ENCODE data around the gene MEI1. TPM values are rescaled to one million over a fixed set of nuclear protein-coding genes. Genes with fewer than 3 reads are reported as not detected.

The MEI1 gene
- total and polyA plus RNA-seq, 9 of the 15 experiments (the other 6 are each of a cell fraction or from before 2014, with no cell fraction given): 0.08 to 0.68 (median 0.18) TPM; not detected in 2

- H3K36me3 ChIP-seq (ENCODE audit: control insufficient read depth, insufficient read depth, low read length): peaks cover 20% of the 10 kb centered on the region; the same call in 2 of the 3 replicates
- H3K4me3 ChIP-seq: no peak overlapping the region
- CTCF ChIA-PET (ENCODE audit: low intra/inter-chr PET ratio): no interaction called here
- BruUV-seq (replicated peaks): no TSS peak
- FAIRE-seq (no peak), DNase-seq (ENCODE audit: extremely low read depth in 1 of 4, low spot score in 3 of 4) (no peak), ATAC-seq (no peak)
- no peak overlapping the region for H3K9ac ChIP-seq (ENCODE audit: insufficient read depth in 1 of 2, low read depth in 2 of 2, low read length in 2 of 2)
- no peaks in the 10 kb centered on the region for H3K9me1 ChIP-seq (ENCODE audit: control insufficient read depth, insufficient read depth, low read length)
- intact Hi-C loops (cut with micrococcal nuclease): no loop called here
- H3K9me3 ChIP-seq (replicated peaks; ENCODE audit: control insufficient read depth, insufficient read depth, low read depth, low read length): no peaks in the 10 kb centered on the region; the same call in 1 of the 2 replicates
- POLR2A ChIA-PET: interaction anchor here (1.9 kb wide), 1 partner anchor 12 kb away, joined by 6 read pairs; no protein-coding TSS in a partner anchor
- peaks cover 5% of the 10 kb centered on the region; the same call in 2 of the 3 replicates for H3K79me2 ChIP-seq (ENCODE audit: control insufficient read depth, insufficient read depth, low read length)
- in situ Hi-C loops (cut with MboI): no loop called here
- no peak overlapping the region for H2AFZ ChIP-seq (ENCODE audit: low read depth, low read length)
- TF ChIP-seq SMARCA4 (IDR thresholded peaks at IDR 0.05) (no peak), PCBP2 (IDR thresholded peaks at IDR 0.05; ENCODE audit: low read depth, low read length, poor library complexity, severe bottlenecking) (no peak), ZNF165 (CRISPR knock-in tag; IDR thresholded peaks at IDR 0.05; ENCODE audit: borderline replicate concordance) (no peak), ATF1 (CRISPR knock-in tag; IDR thresholded peaks at IDR 0.05) (no peak), ATF1 (tag; IDR thresholded peaks at IDR 0.05) (no peak), YBX1 (IDR thresholded peaks at IDR 0.05) (no peak), SMARCE1 (IDR thresholded peaks at IDR 0.05) (no peak), MECOM (CRISPR knock-in tag; IDR thresholded peaks at IDR 0.05) (no peak), RAD51 (IDR thresholded peaks at IDR 0.05; ENCODE audit: borderline replicate concordance, low read depth) (no peak)
- peaks cover 15 to 19% of the 10 kb centered on the region in 2 experiments; a peak in 4 of 5 replicates for H3K4me1 ChIP-seq (replicated peaks in 1 of 2; ENCODE audit: control insufficient read depth in 2 of 2, insufficient read depth in 2 of 2, low read length in 2 of 2)
- H3K4me2 ChIP-seq (ENCODE audit: insufficient read depth, low read length): no peak overlapping the region
- no peak overlapping the region for H3K27ac ChIP-seq (ENCODE audit: extremely low read depth, low read depth, low read length)
- no peaks in the 10 kb centered on the region for H3K27me3 ChIP-seq (ENCODE audit: control insufficient read depth in 2 of 2, insufficient read depth in 2 of 2, low read length in 2 of 2)
- WGBS (ENCODE audit: insufficient coverage, low coverage, missing lambda C conversion rate): 67% methylated on average over 3 of the region's 6 CpGs
- no peaks in the 10 kb centered on the region for H4K20me1 ChIP-seq (replicated peaks; ENCODE audit: control insufficient read depth, insufficient read depth, low read length)
These were observed 128.4 kb downstream of the MEI1 start for GRCh38 chr22:41827671-41828070.

Data from K562 (cell line).